Kidney (tissue), 14 donors: ENCODE data around the gene ZNF254. TPM values are rescaled to one million over a fixed set of nuclear protein-coding genes. Genes with fewer than 3 reads are reported as not detected.

Experiments
- DNase-seq, 5 donors: peaks; one replicate each; pipeline ENCODE4 v3.0.0-alpha.2; 2013 to 2020
- FAIRE-seq: peaks from 2 replicates; lab custom pipeline; 2012; peaks lifted over from hg19 to GRCh38; lab: Jason Lieb, UNC
- H3K27ac ChIP-seq, 2 donors: one replicate each; pipeline ENCODE4 v1.7.0; 2013; ENCODE audit warnings: low read depth in 2 of 2, low read length in 2 of 2, inconsistent platforms in 1 of 2
- H3K27me3 ChIP-seq: one replicate; pipeline ENCODE4 v1.7.1; 2013; ENCODE audit warnings: low read length, inconsistent platforms; ENCODE audit not compliant: control insufficient read depth, insufficient read depth
- H3K36me3 ChIP-seq, 3 donors: one replicate each; pipeline versions ENCODE4 v1.7.0 to v1.7.1; 2013; ENCODE audit warnings: low read length in 3 of 3, control low read depth in 1 of 3, inconsistent platforms in 1 of 3; ENCODE audit not compliant: insufficient read depth in 3 of 3, control insufficient read depth in 2 of 3
- H3K4me1 ChIP-seq, 3 donors: one replicate each; pipeline versions ENCODE4 v1.7.0 to v1.7.1; 2013; ENCODE audit warnings: low read length in 3 of 3, inconsistent platforms in 1 of 3, low read depth in 1 of 3; ENCODE audit not compliant: control insufficient read depth in 2 of 3, insufficient read depth in 2 of 3
- H3K4me3 ChIP-seq, 3 donors: one replicate each; pipeline versions ENCODE4 v1.7.0 to v1.8.1; 2013; ENCODE audit warnings: low read length in 3 of 3, control low read depth in 1 of 3, inconsistent platforms in 1 of 3
- H3K9ac ChIP-seq, 3 donors: one replicate each; pipeline versions ENCODE4 v1.7.0 to v1.7.1; 2013; ENCODE audit warnings: low read length in 3 of 3, control low read depth in 1 of 3, inconsistent platforms in 1 of 3
- H3K9me3 ChIP-seq, 3 donors: one replicate each; pipeline versions ENCODE4 v1.7.0 to v1.7.1; 2013; ENCODE audit warnings: low read length in 3 of 3, control low read depth in 1 of 3, inconsistent platforms in 1 of 3; ENCODE audit not compliant: control insufficient read depth in 2 of 3, insufficient read depth in 1 of 3
- intact Hi-C: fragments of 100-400 bp; cut with DNase I; formaldehyde crosslinking; loops from one replicate; pipeline ENCODE4 v1.11.1; 2022
- polyA plus RNA-seq: library from polyadenylated mRNA; stranded (reverse); fragments of 350-450 nt; fragmentation: Illumina TruSeq; extraction: RNeasy Lipid Tissue Mini Kit (QIAGEN cat#74804); gene quantifications from one replicate; pipeline ENCODE4 v1.2.3, GENCODE V29; 2014; ENCODE audit warnings: low read depth, low replicate concordance; ENCODE audit not compliant: insufficient read depth
- total RNA-seq: library from RNA; stranded (reverse); fragmentation: NEBNext Ultra II Directional; extraction: Animal tissue kit (Norgen Biotek cat#: 25700); gene quantifications from one replicate; pipeline ENCODE4 v1.2.1, GENCODE V29; 2021
- TF ChIP-seq, protein P1 (sequence below): IDR thresholded peaks from 3 replicates; pipeline ENCODE4 v1.5.1; 2012; ENCODE audit warnings: mild to moderate bottlenecking, moderate library complexity, borderline replicate concordance; ENCODE audit not compliant: insufficient read depth; ENCODE audit errors: extremely low read depth
- donor health status: control.
- donor health status: control.
- donor health status: control.
- donor health status: control.
- donor health status: control.
- donor health status: DM: yes; HTN: yes; CAD: no.
- donor health status: Normal renal cell carcinoma (clear cell type).

Gene ZNF254
- total and polyA plus RNA-seq, 2 donors from 2014 or later, result 5.7 to 23.1 TPM

DNA sequence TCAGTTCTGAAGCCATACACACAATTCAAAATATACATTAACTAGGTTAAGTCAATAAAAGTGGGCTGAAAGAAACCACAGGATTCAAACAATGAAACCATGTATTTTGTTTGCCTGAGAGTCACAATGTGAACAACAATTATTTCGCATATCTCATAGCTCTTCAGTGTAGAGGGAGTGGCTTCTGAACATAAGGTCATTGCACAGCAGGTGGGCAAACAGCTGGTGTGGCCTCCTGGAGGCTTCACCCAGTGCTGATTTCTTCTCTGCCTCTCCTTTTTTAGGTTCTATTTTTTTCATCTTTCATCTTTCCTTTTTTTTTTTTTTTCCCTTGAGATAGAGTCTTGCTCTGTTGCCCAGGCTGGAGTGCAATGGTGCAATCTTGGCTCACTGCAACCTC lies 40.4 kb upstream of the ZNF254 start:
- Histone ChIP-seq H3K9ac (no peak overlapping the region), H3K27me3 (no peaks in the 10 kb centered on the region), H3K4me1 (no peaks in the 10 kb centered on the region), H3K36me3 (peaks cover 14 to 26% (median 16%) of the 10 kb centered on the region in 3 donors), H3K27ac (no peak overlapping the region), H3K9me3 (no peaks in the 10 kb centered on the region), H3K4me3 (no peak overlapping the region)
- DNase-seq (no peak), FAIRE-seq (no peak)
- TF ChIP-seq, protein P1, sequence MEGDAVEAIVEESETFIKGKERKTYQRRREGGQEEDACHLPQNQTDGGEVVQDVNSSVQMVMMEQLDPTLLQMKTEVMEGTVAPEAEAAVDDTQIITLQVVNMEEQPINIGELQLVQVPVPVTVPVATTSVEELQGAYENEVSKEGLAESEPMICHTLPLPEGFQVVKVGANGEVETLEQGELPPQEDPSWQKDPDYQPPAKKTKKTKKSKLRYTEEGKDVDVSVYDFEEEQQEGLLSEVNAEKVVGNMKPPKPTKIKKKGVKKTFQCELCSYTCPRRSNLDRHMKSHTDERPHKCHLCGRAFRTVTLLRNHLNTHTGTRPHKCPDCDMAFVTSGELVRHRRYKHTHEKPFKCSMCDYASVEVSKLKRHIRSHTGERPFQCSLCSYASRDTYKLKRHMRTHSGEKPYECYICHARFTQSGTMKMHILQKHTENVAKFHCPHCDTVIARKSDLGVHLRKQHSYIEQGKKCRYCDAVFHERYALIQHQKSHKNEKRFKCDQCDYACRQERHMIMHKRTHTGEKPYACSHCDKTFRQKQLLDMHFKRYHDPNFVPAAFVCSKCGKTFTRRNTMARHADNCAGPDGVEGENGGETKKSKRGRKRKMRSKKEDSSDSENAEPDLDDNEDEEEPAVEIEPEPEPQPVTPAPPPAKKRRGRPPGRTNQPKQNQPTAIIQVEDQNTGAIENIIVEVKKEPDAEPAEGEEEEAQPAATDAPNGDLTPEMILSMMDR, result no peak
- intact Hi-C loops, result no loop called here

DNA sequence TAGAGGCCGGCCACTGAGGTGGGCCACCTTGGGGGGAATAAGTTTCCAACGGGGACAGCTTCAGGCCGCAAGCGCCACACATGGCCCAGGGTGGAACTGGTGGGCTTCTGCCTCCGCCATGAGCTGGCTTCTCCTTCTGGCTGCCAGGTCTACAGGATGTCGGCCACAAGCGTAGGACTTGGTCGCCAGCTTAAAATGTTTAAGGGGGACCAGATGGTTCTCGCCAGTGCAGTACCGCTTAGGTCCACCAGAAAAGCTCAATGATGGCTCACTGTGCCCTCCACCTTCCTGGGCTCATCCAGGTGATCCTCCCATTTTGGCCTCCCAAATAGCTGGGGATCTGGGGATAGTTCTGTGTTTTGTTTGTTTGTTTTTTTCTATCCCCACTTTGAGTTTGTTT lies 38.7 kb upstream of the ZNF254 start:
- DNase-seq (no peak), FAIRE-seq (no peak)
- no peaks in the 10 kb centered on the region for H3K27me3 ChIP-seq
- TF ChIP-seq, protein P1, result no peak
- no peak overlapping the region for H3K4me3 ChIP-seq
- H3K9me3 ChIP-seq, result no peaks in the 10 kb centered on the region
- intact Hi-C loops, result no loop called here
- H3K36me3 ChIP-seq, result peaks cover 18 to 43% (median 32%) of the 10 kb centered on the region in 3 donors
- no peaks in the 10 kb centered on the region for H3K4me1 ChIP-seq
- H3K27ac ChIP-seq, result no peak overlapping the region
- no peak overlapping the region for H3K9ac ChIP-seq

DNA sequence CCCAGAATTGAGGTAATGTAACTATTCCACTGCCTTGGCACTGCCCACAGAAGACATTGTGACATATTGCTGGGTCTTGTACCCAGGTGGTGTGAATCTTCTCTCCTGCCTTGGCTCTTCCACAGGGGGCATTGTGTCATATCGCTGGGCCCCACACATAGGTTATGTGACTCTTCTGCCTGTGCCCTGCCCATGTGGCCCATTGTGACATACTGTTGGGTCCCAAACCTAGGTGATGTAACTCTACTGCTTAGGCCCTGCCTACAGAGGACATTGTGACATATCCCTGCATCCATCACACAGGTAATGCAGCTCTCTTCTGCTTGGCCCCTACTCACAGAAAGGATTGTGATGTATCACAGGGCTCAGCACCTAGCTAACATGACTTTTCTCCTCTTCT lies 37.5 kb upstream of the ZNF254 start:
- no peaks in the 10 kb centered on the region for H3K9me3 ChIP-seq
- no peak overlapping the region for H3K9ac ChIP-seq
- no peak overlapping the region for H3K27ac ChIP-seq
- TF ChIP-seq, protein P1, result no peak
- intact Hi-C loops, result no loop called here
- H3K4me3 ChIP-seq, result no peak overlapping the region
- peaks cover 21 to 55% (median 35%) of the 10 kb centered on the region in 3 donors for H3K36me3 ChIP-seq
- no peak for FAIRE-seq
- H3K27me3 ChIP-seq, result no peaks in the 10 kb centered on the region
- H3K4me1 ChIP-seq, result no peaks in the 10 kb centered on the region
- DNase-seq, result no peak

DNA sequence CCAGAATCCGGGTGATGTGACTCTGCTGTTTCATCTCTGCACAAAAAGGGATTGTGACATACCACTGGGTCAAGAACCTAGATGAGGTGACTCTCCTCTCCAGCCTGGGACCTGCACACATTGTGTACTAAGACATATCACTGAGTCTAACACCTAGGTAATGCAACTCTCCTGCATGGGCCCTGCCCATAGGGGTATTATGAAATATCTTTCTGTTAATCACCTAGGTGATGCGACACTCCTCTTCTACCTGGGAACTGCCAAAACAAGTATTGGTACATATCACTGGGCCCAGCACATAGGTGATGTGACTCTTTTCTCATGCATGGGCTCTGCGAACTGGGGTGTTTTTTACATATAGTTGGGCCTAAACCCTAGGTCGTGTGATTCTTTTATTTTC lies 35.5 kb upstream of the ZNF254 start:
- Histone ChIP-seq H3K4me3 (no peak overlapping the region), H3K36me3 (peaks cover 25 to 59% (median 40%) of the 10 kb centered on the region in 3 donors), H3K9me3 (no peaks in the 10 kb centered on the region), H3K27ac (no peak overlapping the region), H3K27me3 (no peaks in the 10 kb centered on the region), H3K4me1 (no peaks in the 10 kb centered on the region), H3K9ac (no peak overlapping the region)
- TF ChIP-seq, protein P1, result no peak
- intact Hi-C loops, result no loop called here
- FAIRE-seq (no peak), DNase-seq (no peak)
